Fibroblast of skin of right quadriceps (primary cell): ENCODE results near the gene B4GALNT1.
"Not testable (repeated sequence)": the region's sequence is repeated elsewhere in the genome, so short reads cannot be mapped to it uniquely, and the experiment has no call there.

Experiments used
- DNase-seq: peaks from one replicate; pipeline ENCODE4 v3.0.0-alpha.2; 2013

Gene B4GALNT1

DNA sequence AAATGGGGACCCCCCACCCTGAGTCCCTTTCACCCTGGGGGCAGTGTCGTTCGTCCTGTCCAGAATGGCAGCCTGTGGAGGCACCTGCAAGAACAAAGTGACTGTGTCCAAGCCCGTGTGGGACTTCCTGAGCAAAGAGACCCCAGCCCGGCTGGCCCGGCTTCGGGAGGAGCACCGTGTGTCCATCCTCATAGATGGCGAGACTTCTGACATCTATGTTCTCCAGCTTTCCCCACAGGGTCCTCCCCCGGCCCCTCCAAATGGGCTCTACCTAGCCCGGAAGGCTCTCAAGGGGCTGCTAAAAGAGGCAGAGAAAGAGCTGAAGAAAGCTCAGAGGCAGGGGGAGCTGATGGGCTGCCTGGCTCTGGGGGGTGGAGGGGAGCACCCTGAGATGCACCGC, 26.2 kb downstream of the B4GALNT1 start:
- no peak for DNase-seq

DNA sequence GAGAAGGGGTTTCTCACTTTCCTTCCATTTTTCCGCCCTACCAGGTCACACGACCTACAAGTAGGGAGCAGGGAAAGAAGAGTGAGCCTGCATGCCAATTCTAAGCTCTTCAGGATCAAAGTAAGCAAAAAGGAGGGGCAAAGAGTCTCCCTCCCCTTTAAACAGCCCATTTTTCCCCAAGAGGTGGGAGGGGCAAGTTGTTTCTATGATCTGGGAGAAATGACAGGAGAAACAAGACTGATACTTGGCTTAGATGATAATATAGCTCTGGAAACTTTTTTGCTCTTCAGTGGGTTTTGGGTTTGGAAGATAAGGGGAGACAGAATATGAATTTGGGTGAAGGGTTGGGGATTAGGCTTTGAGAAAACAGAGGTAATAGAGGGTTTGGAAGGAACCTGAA, 26.6 kb downstream of the B4GALNT1 start:
- no peak for DNase-seq

DNA sequence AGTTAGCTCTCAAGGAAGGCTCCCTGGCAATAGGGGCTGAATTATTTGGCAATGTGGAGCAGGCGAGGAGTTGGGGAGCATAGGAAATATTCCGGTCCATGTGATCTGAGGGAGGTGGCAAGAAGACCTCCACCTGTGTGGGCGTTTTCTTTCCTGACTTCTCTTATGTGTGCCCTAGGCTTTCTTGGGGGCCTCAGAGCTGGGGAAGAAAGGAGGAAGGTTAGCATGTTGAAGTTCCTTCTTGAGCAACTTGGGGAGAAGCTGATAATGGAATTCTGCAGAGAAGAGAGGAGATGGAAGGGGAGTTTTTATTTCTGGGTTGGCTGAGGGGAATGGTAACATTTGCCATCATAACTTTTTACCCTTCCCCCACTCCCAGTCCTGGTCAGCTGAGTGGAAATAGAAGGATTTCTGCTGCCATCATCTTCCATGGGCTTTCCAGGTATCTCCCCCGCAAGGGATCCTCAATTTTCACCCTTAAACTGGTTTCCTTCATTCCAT, 27.1 kb downstream of the B4GALNT1 start:
- DNase-seq: no peak

DNA sequence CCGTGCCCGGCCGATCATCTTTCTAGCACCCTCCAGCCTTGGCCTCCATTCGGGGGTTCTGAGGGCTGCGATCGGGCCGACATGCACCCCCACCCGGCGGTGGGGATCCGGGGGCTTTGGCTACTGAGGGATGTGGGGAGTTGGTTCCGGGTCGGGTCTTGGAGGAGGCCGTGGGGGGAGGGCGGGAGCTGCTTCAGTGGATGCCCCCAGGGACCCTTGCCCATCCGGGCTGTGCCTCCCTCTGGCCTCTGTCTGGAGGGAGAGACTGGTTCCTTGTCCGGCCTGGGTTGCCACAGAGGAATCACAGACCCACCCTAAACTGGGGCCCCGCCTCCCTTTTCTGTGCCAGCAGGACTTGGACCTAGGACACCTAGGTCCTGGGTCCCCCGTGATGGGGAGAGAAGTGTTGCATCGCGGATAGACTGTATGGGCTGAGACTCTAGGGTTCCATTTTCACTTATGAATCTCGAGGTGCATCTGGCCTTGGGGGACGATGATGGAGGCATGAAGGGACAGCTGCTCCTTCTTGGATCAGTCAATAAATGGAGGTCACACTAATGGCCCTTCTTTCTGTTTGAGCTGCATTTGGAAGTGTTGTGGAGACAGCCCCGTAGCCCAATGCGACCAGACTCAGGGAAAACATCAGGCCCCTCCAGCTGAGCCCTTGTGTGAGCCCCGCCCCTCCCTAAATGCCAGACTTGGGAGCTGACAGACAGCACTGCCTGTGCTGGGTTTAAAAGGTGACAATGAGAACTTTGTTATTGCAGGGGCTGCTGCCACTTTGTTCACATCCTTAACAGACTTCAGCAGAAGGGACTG, 27.8 kb downstream of the B4GALNT1 start:
- no peak for DNase-seq

DNA sequence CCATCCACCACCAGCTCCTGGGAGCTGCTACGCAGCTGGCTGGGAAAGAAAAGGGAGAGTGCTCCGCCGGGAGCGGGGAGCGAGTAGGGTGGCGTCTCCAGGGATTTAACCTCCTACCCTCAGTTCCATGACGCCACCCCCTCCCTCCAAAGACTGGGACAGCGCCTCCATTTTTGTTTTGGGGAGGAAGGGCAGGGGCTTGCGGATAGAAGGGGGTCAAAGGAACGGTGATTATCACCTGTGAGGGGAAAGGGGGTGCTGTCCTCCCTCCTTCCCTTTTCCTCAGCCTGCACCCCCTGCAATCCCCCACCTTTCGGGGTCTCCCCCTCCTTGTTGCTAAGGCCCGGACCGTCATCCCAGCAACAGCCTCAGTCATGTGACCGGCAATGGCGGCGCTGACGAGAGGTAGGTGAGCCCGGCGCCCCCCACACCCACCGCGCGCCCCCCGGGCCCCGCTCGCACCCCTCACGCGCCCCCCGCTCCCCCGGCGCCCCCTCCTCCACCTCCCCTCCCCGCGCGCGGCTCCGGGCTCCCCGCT, 28.5 kb downstream of the B4GALNT1 start, which contains the start of gene DTX3:
TSS of gene DTX3 (plus strand) at position 371 of the 538 bp plus-strand sequence. CDS start 1,694 bp downstream, outside the sequence.
- peak; percentile 36 for DNase-seq

DNA sequence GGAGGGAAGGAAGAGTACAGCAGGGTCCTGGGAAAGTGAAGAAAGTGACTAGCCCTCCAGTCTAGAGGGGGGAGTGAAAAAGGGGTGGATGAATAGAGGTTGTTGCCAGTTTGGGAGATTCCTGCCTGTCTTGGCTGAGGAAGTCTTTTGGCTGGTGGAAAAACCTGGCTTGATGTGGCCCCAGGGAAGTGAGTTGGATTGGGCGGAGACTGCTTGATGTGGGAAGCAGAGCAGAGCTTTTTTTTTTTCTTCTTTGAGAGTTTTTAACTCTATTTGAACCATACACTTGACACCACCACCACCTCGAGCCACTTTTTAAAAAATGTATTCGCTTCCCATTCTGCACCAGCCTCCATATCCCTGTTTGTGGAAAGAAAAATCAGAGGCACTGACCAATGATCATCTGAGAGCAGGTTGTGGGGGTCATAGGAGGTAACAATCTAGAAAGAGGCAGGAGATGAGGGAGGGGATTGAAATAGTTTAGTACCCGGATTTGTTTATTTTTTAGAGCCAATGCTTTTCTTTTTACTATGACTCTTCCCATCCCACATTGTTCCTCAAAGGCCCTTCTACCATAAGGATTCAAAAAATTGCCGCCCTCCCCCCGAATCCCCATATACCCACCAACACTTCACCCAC, 29.1 kb downstream of the B4GALNT1 start:
- peak; percentile 37 for DNase-seq

DNA sequence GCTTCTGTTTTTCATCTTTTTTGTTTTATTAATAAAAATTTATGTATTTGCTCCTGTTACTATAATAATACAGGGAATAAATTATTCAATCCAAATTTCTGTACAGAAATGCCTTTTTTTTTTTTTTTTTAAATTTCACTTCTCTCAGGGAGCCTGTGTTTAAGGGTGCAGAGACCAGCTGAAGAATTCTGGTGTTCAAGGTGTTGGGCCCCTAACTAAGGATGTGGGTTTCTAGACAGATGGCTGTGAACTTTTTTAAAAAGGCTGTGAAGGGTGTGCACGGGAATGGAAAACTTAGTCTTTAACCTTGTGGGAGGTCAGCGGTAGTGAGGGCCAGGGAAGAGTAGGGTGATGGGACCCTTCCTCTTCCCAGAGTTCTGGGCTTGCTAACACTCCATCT, 29.7 kb downstream of the B4GALNT1 start:
- DNase-seq: no peak

DNA sequence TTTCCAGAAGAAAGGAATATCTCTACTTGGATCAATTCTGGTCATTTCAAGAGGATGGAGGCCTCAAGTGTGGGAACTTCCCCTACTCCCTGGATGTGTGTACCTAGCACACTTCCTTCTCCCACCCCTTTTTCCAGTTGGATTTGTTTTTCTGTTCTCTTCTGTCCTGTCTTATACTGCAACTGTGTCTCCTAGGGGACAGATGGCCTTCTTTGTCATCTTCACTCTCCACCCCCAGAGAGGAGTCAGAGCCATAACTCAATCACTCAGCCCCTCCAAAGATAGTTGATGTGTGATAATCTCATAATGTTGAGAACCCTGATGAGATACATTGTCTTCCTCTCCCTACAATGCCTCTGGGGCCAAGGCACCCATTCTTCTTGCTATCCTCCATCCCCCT, 30.5 kb downstream of the B4GALNT1 start:
- DNase-seq: no peak

DNA sequence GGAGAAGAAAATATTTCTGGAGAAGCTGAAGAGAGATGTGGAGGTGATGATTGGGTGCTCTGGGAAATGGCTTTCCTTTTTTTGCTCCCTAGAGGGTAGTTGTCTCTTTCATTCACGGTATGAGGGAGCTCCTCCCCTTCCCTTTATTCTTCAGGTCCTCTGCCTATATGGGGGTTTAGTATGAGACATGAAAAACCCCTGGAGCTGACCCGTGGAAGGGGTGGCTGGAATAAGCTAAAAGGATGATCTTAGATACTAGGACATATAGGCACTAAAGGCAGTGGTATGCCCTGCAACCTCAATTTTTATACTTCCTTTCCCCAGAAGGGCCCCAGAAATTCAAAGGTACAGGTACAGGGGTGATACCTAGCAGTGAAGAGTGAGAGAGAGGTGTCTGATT, 32.6 kb downstream of the B4GALNT1 start:
- DNase-seq: no peak

DNA sequence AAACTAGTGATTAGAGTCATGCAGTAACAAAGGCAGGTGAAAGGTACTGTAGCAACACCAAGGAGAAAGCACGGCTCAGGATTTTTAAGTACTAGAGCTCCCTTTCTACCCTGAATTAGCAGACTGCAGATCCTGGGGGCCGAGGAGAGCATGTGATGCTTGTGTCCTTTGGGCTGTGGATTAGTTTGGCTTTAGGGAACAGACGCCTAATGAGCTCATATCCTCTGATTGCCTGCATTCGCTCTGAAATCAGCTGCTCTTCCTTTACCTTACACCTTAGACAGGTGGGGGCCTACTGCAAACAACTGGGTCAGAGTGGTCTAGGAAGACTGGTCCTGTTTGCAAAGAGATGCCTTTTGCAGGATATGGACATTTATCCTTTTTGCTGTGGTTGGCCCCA, 39.8 kb downstream of the B4GALNT1 start:
- no peak for DNase-seq

DNA sequence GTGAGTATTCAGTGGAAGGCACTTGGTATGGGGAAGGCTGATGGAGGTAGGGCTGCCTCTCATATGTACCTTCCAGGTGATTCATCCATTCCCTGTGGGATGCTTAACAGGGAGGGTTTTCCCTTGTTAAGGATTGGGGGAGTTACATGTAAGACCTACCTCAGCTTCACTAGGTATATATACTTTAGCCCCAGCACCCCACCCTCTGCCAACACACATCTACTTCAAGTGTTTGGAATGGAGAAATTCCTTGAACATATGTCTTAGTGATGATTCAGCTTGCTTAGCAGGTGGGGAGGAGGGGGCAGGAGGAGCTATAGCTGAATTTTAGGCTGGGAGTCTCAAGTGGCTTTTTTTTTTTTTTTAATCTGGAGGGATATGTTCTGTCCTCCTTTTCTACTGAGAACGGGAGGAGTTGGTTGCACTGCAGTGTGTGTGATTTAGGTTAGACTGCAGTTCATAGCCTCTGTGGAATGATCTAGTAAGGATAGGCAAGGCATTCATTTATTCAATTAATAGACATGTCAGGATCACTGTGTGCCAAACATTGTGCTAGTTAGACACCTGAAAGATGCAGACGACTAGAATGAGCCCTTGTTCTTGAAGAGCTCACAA, 40.3 kb downstream of the B4GALNT1 start:
- DNase-seq: no peak

DNA sequence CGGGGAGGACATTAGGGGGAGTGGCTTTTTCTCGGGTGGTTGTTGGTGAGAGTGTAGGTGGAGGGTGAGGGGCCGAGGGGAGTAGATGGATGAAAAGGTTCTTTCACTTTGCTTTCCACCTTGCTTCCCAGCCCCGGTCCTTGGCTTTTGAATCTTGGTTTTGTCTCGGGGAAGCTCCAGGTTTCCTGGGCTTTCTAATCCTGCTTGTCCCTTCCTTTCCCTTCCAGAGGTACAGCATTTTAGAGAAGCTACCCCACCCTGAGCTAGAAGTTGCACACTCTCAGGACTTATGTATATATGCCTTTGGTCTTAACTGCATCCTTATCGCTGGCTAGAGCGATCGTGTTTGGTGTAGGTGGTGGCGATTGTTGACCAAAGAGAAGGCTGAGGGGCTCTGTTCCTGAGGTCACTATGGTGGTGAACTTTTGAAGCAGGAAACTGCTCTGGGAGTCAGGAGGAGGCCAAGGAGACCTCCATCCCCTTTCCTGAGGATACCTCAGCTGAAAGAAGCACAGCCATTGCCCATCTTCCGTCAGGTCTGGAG, 41.1 kb downstream of the B4GALNT1 start:
- DNase-seq: no peak

DNA sequence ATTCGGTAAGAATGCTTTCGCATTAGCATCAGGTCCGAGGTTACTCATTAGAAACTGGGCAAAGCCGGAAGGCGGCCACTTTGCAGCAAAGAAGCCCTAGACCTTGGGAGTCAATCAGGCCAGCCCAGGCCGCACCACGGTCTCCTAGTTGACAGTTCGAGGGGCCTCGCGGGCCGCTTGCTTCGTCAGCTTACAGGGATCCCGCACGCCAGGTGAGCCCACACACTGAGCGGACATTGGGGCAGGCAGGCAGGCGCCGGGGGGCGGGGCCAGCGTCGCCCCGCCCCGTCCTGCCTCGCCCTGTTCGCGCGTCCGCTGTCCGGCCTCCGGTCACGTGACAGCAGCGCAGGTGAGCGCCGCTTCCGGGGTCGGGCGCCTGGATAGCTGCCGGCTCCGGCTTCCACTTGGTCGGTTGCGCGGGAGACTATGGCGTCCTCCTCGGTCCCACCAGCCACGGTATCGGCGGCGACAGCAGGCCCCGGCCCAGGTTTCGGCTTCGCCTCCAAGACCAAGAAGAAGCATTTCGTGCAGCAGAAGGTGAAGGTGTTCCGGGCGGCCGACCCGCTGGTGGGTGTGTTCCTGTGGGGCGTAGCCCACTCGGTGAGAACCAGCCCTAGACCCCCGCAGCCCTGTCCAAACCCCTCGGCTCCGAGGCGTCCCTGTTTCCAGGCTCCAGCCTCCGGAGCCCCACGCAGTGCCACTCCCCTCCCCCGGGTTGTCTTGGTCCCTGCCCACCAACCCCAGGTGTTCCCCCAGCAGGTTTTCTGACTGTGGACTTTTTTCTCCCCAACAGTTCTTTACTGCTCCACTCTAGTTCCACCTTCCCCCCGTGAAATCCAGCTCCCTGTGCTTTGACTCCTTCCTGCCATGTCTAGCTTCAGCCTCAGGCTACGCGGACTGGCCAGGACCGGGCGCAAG, 41.9 kb downstream of the B4GALNT1 start, which contains the start of gene PIP4K2C:
TSS of gene PIP4K2C (plus strand) at position 329 of the 918 bp plus-strand sequence. CDS start at position 427, 98 bp downstream.
- DNase-seq: peak; percentile 33

DNA sequence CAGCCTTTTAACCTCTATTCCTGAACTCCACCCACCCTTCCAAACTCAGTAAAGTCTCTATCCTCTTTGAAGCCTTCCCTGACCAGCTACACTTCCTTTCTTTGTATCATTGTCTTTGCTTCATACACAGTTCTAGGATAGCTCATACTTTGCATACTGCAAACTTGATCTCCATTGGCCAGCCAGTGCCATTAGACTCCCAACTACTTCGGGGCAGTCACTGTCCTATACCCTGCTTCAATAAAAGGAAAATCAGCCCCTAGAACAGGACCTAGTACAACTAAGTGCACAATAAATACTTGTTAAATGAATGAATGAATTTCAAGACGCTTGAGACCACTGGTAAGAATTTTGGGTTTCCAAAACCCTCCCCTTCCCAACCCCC, 42.5 kb downstream of the B4GALNT1 start:
- DNase-seq: no peak

DNA sequence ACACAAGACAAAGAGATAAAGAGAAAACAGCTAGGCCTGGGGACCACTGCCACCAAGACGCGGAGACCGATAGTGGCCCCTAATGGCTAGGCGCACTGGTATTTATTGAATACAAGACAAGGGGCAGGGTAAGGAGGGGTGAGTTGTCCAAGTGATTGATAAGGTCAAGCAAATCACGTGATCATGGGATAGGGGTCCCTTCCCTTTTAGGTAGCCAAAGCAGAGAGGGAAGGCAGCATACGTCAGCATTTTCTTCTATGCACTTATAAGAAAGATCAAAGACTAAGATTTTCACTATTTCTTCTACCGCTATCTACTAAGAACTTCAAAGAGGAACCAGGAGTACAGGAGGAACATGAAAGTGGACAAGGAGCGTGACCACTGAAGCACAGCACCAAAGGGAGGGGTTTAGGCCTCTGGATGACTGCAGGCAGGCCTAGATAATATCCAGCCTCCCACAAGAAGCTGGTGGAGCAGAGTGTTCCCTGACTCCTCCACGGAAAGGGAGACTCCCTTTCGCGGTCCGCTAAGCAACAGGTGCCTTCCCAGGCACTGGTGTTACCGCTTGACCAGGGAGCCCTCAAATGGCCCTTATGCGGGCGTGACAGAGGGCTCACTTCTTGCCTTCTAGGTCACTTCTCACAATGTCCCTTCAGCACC, 43.9 kb downstream of the B4GALNT1 start:
- not testable (repeated sequence) for DNase-seq

DNA sequence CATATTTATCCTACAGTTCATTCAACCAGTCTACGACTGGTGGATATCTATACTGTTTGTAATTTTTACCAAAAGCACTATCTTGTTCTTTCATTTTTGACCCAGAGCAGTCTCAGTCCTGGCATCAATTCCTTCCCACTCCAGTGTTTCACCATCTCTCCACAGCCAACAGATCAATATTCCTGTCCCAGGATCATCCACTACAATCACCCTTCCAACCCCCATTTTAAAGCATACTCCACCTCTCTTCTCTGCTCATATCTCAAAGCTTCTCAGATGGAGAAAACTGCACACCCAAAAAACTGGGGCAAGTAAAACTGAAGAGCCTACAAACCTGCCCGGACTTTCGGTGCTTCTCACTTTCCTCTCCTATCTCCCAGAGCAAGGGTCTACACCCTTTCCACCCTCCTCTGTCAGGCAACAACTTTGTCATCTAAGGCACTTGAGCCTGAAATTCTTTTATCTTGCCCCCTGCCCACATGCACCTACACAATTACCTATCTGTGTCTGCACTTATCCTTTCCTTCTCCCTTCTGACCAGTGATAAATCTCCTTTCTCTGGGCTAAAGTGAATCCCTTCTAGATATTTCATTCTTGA, 46.1 kb downstream of the B4GALNT1 start:
- no peak for DNase-seq

DNA sequence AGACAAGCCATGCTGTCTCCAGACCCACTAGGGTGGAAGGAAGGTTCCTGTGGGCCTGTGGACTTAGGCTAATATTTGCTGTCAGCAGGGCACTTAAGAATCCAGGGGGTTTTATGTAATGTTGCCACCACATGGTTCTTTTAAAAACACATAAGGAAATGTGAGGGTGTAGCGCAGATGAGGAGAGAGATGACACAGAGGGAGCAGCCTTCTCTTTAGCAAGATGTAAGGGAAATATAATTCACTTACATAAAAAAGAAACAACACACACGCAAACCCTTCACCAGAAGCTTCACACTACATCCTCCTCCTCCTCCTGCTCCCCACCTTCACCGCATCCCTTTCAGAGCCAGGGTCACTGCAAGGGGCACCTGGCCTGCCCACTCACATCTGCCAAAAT, 46.9 kb downstream of the B4GALNT1 start:
- DNase-seq: no peak

DNA sequence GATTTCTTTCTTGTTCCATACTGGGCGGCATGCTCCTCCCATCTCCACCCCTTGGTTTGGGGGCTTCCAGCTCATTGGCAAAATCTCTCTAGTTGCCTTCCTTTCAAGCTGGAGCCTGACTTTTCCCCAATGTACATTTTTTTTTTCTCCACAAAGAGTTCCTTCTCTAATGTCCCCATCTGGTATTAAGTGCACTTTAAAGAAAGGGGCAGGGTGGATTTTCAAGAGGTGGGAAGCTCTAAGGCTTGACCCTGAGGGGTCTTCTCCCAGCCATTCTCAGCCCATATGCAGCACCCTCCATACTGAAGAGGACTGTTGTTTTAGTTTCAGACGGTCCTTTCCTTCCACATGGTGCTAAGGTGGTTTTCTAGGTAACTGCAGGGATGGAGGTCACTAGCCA, 47.8 kb downstream of the B4GALNT1 start:
- no peak for DNase-seq

DNA sequence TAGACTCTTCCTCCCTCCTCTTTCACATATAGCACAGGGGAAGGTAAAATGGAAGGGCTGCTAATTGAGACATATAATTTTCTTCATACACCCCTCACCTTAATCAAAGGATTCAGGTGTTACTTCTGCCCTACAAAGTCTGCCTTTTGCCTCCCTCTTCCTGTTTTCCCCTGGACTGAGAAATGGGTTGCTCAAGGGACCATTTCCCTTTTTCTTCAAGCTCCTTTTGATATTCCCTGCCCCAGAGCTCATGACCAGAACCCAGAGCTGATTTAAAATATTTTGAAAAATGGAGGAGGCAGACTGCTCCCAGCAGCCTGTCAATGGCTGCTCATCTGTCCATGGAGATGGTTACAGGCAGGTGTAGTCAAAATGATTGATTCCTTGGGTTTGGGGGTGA, 48.3 kb downstream of the B4GALNT1 start:
- no peak for DNase-seq

DNA sequence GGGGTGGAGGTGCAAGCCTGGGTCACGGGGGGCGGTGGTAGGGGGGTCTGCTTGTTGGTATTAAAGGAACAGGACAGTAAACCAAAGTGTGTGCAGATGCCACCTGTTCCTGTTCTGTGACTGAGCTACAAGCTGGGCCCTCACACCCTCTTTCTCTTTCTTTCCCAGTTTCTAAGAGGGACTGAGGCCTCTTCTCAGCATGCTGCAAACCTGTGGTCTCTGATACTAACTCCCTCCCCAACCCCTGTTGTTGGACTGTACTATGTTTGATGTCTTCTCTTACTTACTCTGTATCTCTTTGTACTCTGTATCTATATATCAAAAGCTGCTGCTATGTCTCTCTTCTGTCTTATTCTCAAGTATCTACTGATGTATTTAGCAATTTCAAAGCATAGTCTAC, 49.0 kb downstream of the B4GALNT1 start:
- no peak for DNase-seq
